ENCODE measurements around the gene SPNS2. TPM values are rescaled to one million over a fixed set of nuclear protein-coding genes. Genes with fewer than 3 reads are reported as not detected.

Gene SPNS2
- total and polyA plus RNA-seq, 2 of the 8 experiments (the other 6 are each of a cell fraction or from before 2014, with no cell fraction given) = 1.2 to 1.5 TPM

DNA sequence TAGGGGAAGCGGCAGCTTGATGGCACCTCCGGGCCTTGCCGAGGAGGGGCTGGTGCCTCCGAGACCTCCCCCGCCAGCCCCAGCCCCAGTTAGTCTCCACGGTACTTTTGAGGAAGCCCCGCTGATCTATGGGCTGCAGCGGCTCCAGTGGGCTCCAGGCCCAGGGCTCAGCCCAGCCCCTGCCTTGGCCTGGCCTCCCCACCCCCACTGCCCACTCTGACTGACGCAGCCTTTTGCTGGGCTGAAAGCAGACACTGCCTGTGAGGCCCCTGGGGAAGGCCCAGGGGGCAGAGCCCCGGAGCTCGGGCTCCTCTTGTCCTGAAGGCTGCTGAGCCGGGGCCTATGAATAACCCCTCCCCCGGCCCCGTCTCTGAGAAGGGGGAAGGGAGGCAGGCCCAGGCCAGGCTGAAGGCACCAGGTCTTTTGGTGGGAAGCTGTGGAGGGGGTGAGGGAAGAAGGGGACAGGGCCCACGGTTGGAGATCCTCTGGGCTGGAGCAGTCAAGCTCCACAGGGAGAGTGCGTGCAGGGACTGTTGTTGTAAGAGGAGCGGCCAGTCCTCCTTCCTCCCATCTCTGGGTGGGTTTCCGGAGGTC is 78.1 kb downstream of the SPNS2 start (continued):
- TF ChIP-seq, protein P1, sequence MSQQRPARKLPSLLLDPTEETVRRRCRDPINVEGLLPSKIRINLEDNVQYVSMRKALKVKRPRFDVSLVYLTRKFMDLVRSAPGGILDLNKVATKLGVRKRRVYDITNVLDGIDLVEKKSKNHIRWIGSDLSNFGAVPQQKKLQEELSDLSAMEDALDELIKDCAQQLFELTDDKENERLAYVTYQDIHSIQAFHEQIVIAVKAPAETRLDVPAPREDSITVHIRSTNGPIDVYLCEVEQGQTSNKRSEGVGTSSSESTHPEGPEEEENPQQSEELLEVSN (IDR thresholded peaks at IDR 0.05) = peak; percentile 91
- TF ChIP-seq RAD21 (IDR thresholded peaks at IDR 0.05 in 1 of 2, conservative IDR thresholded peaks at IDR 0.05 in 1 of 2; ENCODE audit: low read depth in 2 of 2, low read length in 2 of 2) (peak in 1 of 2 experiments; percentile 16; a peak in 1 of 4 replicates), YY1 (IDR thresholded peaks at IDR 0.05; ENCODE audit: low read depth, low read length) (no peak), RBBP5 (IDR thresholded peaks at IDR 0.05; ENCODE audit: borderline replicate concordance, low read depth, low read length) (peak; percentile 78; the same call in 1 of the 2 replicates), PHF8 (conservative IDR thresholded peaks at IDR 0.05; ENCODE audit: low read depth, low read length) (no peak), TBP (IDR thresholded peaks at IDR 0.05; ENCODE audit: low read depth, low read length) (peak; percentile 46; the same call in 1 of the 2 replicates), ASH2L (IDR thresholded peaks at IDR 0.05; ENCODE audit: low read length) (peak; percentile 80)
- TF ChIP-seq, protein P2, sequence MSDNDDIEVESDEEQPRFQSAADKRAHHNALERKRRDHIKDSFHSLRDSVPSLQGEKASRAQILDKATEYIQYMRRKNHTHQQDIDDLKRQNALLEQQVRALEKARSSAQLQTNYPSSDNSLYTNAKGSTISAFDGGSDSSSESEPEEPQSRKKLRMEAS (IDR thresholded peaks at IDR 0.05) = peak; percentile 67; the same call in 1 of the 2 replicates
